ENCODE measurements around the gene NPC1.
"Not testable (repeated sequence)": the region's sequence is repeated elsewhere in the genome, so short reads cannot be mapped to it uniquely, and the experiment has no call there.

The NPC1 gene

DNA sequence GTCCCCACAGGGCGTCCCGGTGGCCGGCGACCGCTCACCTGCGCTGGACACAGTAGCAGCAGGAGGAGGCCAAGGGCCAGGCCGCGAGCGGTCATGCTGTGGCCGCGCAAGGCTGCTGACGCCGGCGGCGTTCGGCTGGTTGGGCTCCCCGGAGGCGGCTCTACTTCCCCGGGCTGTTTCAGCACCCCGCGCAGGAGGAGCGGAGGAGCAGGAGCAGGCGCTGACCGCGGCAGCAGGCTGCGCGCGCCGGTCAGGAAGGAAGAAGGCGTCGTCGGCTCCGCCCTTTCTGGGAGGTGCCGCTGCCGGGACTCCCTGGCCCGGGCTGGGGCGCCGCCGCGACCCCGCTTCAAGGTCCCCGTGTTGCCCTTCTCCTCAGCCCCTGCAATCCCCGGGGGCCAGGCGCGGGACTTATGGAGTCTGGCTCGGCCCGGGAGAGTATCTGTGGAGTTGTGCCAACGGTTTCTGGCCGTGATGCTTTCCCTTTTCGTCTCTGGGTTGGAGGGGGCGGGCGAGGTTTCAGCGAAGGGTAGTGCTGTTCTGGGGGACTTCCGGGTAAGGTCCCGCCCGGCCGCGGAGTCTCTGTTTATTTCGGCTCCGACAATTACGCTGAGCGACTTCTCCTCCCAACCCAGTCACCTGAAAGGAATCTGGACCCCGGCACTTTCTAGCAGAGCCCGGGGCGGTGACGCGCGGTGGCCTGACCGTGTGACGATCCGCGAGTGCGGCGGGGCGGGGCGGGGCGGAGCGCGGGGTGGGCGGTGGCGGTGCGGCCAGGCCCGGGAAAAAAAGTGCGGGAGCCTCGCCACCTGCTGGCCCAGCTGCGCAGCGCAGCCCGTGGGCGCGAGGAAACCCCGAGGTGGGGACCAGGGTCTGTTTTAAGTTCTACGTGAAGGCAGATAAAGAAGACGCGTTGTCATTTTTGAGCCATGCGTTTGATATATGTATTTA is at the start of gene NPC1:
Gene NPC1, minus strand, starts transcription at position 258 of the 948 bp plus-strand sequence. Its CDS starts 163 bp downstream, at position 95.
- peak; percentile 84 to 90 (median 86) for DNase-seq (ENCODE audit: low read depth in 2 of 3, low spot score in 1 of 3)

DNA sequence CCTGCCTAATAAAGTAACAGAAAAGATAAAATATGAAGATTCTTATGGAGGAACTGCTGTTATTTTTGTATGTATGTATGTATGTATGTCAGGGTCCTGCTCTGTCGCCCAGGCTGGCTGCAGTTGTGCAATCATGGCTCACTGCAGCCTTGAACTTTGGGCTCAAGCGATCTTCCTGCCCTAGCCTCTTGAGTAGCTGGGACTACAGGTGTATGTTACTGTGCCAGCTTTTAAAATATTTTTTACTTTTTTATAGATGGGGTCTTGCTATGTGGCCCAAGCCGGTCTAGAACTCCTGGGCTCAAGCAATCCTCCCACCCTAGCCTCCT is 49.7 kb upstream of the NPC1 start:
- no peak for DNase-seq (ENCODE audit: low read depth in 2 of 3, low spot score in 1 of 3)

DNA sequence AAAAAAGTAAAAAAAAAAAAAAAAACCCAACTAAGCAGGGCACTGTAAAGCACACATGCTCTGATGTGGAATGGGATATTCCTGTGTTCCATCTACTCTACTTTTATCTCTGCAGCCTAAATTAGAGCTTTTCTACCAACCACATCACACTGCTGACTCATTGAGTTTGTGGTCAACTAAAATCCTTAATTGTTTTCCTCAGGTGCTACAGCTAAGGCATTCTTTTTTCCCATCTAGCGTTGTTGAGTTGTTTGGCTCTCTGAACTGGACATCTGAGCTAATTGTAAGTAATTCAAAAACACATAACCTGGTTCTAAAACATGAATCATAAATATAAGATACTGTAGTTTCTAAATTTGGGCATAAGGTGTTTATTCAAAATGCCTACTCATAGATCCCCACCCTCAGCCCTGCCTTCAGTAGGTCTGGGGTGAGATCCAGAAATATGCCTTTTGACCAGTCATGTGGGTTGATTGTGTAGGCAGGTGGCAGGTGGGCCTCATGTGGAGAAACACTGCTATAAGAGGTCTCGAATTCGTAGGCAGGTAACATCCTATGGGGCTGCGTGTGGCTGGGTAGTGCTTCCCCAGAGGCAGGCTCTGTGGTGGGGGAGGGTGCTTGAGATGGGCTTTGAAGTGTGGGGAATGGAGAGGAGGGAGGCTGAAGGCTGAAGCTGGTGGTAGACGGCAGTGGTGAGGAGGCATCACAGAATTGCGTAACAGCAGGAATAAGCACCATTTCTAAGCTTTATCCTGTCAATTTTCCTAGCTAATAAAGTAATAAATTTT is 49.2 kb upstream of the NPC1 start:
- DNase-seq (ENCODE audit: low read depth in 2 of 3, low spot score in 1 of 3), result no peak

DNA sequence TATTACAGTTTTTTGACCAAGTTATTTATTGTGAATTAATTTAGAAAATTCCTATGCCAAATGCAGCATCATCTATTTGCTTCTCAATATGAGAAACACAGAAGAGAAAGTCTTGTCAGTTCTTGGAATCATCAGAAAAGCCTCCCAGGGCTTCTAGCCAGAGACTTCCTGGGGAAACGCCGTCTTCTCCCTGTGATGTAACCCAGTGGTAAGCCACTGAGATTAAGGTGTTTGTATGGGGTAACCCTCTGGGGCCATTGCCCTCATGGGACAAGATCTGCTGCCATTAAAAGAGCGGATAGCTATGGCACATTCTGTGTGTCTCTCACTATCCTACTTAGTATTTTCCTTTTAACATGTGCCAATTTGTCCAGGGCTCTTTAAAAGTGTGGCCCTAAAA is 48.4 kb upstream of the NPC1 start:
- no peak for DNase-seq (ENCODE audit: low read depth in 2 of 3, low spot score in 1 of 3)

DNA sequence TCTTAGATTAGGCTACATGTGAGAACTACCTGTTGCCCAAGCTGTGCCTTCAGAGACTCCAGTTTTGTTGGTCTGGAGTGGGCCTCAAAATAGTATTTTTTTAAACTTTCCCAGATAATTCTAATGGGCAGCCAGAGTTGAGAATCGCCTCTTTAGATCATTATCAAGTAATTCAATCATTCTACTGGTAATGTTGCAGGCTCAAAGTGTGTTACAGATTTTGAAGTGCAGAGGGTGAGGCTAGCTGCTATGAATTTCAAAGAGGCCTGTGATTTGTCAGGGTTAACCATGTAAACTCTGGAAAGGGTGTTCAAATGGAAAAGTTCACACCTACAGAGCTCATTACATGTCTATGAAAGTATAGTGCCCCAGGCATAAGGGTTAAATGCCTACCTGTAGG is 46.3 kb upstream of the NPC1 start:
- no peak for DNase-seq (ENCODE audit: low read depth in 2 of 3, low spot score in 1 of 3)

DNA sequence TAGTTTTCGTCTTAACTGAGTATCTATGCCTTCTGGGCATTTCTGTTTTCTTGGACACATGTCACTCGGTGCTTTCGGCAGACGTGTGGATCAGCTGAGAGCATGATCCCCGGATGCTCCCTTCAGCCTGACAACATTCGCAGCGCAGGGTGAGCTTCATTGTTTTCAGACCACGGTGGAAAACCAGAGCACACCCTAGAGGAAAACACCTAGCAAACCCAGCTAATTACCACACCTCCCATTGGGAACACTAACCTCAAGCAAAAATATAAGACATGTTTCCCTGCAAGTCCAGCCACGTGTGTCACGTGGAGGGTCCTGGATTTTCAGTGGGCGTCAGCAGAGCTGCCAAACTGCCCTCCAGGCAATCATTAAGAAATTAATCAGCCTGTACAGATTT is 45.4 kb upstream of the NPC1 start:
- no peak for DNase-seq (ENCODE audit: low read depth in 2 of 3, low spot score in 1 of 3)

DNA sequence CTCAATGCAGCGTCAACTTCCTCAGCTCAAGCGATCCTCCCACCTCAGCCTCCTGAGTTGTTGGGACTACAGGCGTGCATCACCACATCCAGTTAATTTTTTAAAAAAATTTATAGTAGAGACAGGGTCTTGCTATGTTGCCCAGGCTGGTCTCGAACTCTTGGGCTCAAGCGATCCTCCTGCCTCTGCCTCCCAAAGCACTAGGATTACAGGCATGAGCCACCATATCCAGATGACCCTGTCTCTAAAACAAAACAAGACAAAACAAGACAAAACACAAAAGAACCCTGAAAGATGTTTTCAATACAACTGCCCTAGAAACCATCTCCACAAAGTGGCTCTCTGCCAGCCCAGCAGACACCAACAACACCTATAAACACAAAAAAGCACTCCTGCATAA is 45.0 kb upstream of the NPC1 start:
- DNase-seq (ENCODE audit: low read depth in 2 of 3, low spot score in 1 of 3), result no peak

DNA sequence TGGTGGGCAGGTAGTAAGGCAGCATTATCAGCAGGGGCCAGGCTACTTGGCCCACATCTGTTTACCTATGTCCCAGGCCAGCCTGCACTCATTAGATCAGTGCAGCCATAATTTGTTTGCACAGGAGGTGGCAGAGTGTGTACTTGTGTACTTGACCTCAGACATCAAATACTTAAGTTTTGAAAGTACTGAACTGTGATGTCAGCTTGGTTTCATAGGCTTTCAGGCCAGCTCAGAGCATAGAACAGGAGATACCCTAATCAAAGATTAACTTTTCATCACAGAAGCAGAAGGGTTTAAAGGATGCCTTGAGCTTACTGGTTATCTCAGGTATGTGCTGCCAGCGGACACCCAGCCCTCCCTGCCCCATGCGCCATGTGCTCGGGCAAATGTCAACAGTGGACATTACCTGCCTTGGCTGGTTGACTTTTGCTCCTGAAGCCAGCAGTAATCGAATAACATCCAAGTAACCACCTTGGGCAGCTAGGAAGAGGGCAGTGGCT is 43.2 kb upstream of the NPC1 start:
- no peak for DNase-seq (ENCODE audit: low read depth in 2 of 3, low spot score in 1 of 3)

DNA sequence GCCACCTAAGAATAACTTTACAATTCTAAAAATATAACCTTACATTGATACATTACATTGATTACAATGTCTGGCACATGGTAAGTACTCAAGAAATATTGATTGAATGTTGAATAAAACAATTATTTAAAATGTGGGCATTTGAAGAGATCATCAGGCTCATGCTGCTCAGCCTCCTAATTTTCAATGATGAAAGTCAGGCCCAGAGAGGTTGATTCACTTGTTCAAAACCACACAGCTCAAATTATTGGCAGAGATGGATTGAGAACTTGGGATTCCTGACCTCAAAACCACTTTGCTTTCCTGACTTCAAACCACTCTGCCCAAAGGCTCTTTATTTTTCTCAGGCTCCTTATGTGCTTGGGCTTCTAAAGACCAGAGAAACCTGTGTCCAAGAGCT is 41.7 kb upstream of the NPC1 start:
- no peak for DNase-seq (ENCODE audit: low read depth in 2 of 3, low spot score in 1 of 3)

DNA sequence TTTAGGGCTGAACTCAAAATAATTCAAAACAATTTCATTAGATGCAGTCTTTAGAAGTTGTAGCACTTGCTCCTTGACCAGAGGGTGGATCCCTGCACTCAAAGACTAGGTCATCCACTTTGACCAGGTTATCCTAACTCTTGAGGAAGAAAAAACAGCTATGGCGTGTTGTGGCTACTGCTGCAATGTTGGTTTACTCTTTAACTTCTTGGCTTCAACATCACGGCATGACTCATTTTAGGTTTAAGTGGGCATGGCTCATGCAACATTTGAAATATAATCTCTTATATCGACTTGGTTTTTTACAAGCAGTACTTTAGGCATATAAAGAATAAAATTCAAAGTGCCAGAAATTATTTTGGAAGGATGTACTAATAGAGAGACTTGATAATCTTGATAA is 41.0 kb upstream of the NPC1 start:
- DNase-seq (ENCODE audit: low read depth in 2 of 3, low spot score in 1 of 3), result no peak

DNA sequence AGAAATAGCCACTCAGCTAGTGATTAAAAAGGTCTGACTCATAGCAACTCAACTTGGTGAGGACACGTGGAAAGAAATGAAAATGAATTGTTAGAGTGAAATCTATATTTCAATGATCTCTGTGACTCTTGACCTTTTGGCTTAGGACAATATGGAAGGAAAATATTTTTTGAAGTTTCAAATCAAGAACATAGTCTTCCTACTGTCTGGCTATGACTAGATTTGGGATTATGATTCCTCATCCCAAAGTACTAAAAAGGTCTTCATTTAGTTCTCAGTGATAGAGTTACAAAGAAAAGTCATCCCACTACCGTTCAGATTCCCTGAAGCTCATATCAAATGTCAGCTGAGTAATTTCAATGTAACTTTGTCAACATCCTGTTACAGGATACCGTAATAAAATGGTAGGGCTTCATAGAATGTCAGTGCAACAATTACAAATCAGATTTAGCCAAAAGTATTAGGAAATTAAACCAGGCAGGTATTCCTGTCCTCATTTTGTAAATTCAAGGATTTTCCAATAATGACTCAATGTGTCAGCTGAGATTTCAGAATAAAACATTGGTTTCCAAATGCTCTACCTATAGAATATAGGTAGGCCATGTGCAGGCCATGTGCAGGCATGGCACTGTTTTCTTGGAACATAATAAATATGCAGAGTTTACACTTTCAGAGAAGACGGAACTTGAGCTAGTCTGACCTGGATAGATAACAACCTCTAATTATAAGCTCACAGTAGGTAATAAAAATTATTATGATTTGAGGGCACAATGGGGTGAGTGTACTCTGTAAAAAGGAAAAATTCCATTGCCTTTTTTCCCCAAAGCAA is 40.4 kb upstream of the NPC1 start:
- DNase-seq (ENCODE audit: low read depth in 2 of 3, low spot score in 1 of 3), result no peak

DNA sequence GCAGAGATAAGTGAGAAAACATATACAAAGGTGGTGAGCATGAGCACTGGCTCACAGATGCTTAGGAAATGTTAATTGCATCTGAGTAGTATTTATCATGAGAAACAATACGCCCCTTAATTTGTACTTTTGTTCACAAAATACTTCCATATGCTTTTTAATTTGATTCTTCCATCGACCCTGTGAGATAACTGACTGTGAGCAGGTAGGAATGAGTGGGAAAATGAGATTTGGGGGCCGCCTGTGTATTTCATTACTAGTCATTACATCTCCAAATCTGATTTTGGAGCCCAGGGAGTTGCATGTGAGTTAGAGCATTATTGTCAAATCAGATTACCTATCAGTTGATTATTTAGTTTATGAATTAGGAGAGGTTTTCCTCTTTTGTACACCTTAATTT is 36.7 kb upstream of the NPC1 start:
- DNase-seq (ENCODE audit: low read depth in 2 of 3, low spot score in 1 of 3), result no peak

DNA sequence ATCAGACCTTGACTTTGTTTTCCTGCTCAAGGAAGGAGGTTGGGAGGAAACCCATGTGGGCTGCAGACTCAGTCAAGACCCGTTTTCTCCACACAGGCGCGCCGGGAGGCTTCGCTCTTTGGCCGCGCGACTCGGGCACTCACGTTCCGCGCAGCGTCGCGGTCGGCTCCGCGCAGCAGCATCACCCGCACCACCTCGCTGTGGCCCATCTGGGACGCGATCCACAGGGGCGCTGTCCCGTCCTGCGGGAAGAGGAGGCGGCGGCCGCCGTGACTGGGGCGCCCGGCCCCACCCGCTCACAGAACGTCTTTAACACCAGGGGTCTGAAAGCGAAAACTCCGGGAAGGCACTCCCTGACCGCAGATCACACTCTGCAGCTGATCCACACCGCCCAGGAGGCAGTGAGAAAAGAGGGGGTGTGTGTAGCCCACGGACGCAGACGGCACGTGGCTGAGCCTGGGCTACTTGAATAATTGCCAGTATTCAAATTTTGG is 33.1 kb upstream of the NPC1 start:
- peak in 1 of 3 donors; percentile 2 for DNase-seq (ENCODE audit: low read depth in 2 of 3, low spot score in 1 of 3)

DNA sequence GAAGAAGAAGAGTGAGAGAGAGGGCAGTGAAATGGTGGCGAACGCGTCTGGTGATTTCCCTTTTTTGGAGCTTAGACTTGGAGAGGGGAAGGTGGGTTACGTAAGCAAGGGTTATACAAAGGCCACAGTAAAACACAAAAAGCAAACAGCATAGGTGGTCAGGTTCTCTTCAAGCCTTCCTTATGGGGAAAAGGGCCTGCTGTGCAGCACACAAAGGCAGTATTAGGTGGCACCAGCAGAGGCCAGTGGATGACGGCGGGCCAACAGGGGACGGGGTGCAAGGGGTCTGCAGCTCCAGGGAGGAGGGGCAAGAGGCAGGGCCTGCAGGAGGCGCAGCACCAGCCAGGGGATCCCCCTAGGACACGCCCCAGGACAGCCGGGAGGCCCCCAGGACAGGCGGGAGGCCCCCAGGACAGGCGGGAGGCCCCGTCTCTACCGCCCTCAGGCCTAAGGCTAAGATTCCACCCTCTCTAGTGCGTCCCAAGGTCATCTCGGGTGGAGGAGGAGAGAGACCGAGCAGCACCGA is 32.6 kb upstream of the NPC1 start:
- DNase-seq (ENCODE audit: low read depth in 2 of 3, low spot score in 1 of 3), result peak in 1 of 3 donors; percentile 1

DNA sequence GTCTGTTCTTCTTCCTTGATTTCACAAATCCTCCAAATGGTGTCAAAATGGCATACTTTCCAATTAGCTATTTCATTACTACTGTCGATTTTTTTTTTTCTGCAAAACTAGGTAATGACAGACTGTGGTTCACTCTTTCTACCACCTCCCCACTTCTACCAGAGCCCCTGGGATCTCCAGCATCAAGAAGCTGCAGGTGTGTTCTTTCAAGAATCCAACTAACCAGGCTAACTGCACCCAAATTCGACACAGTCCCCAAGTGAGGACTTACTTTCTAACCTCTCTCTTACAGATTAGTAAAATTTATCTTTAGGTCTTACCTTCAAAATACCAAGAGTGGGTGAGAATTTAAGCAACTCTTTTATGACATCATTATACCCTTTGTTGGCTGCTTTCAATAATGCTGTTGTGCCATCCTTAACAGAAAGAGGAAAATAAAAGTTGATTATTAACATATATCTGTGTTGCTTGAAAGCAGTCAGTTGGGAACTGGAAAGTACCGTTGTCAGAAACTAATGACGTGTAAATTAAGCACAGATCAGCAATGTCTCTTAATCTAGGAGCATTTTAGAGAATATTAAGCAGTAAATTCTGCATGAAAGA is 31.2 kb upstream of the NPC1 start:
- DNase-seq (ENCODE audit: low read depth in 2 of 3, low spot score in 1 of 3), result no peak

DNA sequence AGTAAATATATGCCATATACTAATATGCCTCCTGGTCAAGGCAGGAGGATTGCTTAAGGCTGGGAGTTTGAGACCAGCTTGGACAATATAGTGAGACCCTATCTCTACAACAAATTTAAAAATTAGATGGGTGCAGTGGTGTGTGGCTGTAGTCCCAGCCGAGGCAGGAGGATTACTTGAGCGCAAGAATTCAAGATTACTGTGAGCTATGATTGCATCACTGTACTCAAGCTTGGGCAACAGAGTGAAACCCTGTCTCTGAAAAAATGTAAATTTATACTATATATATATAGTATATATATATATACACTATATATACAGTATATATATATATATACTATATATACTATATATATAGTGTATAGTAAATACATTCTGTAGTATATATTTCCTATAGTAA is 30.0 kb upstream of the NPC1 start:
- DNase-seq (ENCODE audit: low read depth in 2 of 3, low spot score in 1 of 3), result no peak

DNA sequence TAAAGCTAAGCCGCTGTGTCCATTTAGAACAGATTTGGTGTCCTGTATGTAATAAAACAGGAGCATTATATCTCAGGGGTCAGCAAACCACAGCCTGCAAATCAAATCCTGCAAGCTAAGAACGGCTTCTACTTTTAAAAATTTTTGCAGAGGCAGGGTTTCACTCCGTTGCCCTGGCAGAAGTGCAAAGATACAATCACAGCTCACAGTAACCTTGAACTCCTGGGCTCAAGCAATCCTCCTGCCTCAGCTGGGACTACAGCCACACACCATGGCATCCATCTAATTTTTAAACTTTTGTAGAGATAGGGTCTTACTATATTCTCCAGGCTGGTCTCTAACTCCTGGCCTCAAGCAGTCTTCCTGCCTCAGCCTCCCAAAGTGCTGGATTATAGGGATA is 28.6 kb upstream of the NPC1 start:
- DNase-seq (ENCODE audit: low read depth in 2 of 3, low spot score in 1 of 3), result no peak

DNA sequence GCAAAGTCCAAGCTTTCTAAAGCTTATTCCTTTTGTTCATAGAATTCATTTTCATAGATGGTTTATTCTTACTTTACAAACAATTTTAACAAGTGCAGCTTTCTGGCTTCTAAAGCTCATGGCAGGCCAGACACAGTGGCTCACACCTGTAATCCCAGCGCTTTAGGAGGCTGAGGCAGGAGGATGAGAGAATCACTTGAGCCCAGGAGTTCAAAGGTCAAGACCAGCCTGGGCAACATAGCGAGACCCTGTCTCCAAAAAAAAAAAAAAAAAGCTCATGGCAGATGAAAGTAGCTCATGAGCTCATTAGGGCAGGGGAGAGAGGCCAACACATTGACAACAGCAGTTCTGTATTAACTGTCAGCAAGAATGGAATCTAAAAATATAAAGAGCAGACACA is 28.1 kb upstream of the NPC1 start:
- DNase-seq (ENCODE audit: low read depth in 2 of 3, low spot score in 1 of 3), result no peak

DNA sequence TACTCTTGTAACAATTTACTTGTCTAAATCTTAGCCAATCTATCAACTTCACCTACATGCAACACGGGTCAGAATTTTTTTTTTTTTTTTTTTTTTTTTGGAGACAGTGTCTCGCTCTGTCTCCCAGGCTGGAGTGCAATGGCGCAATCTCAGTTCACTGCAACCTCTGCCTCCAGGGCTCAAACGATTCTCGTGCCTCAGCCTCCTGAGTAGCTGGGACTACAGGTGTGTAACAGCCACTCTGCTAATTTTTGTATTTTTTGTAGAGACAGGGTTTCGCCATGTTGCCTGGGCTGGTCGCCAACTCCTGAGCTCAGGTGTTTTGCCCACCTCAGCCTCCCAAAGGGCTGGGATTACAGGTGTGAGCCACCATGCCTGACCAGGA is 26.8 kb upstream of the NPC1 start:
- DNase-seq (ENCODE audit: low read depth in 2 of 3, low spot score in 1 of 3), result not testable (repeated sequence)

DNA sequence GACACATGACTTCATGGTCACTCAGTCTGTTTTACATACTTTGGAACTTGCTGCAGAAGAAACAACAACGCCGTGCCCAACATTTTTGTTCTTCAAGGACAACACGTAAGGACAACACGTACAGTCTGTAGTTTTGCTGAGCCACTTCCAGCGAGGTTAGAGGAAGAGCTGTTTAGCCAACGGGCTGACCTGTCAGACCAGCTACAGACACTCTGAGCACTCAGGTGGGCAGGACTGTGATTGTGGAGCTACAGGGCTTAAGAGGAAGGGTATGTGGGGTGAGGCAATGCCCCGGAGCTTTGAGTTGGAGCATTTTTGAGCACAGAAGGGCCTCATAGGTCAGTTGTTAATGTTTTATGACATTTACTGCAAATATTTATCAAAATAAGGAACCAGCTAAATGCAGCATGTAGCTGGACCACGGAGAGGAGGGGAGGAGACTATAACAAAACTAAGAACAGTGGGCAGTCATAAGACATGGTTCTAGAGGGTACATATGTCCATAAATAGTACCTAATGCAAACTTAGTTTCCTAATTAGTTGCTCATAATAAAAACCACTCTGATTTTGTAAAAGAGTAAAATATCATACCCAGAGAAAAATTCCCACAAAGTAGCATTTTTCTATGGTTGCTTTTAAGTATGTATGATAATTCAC is 26.3 kb upstream of the NPC1 start:
- no peak for DNase-seq (ENCODE audit: low read depth in 2 of 3, low spot score in 1 of 3)

All from stimulated activated CD4-positive, alpha-beta T cell treated with anti-CD3 and anti-CD28 coated beads, Interleukin-12 subunit alpha, Interleukin-12 subunit beta, amount 100 ng/mL, for 48 hours (primary cell).